Stimulated activated naive CD8-positive, alpha-beta T cell treated with anti-CD3 and anti-CD28 coated beads, Interleukin-15, amount 100 ng/mL, for 72 hours (primary cell): ENCODE data around the gene ADM.
A peak's percentile ranks its signal among the peaks of the same experiment; 100 is the strongest.
"Not testable (repeated sequence)": the region's sequence is repeated elsewhere in the genome, so short reads cannot be mapped to it uniquely, and the experiment has no call there.

Source experiments
- ATAC-seq: fragments of 150-1000 bp; cut with Tn5 transposase; 2 replicates; pipeline ENCODE4 v1.10.0; 2021; ENCODE audit warnings: mild to moderate bottlenecking, moderate library complexity
- DNase-seq, 2 donors: peaks; one replicate each; pipeline ENCODE4 v3.0.0; 2021 to 2022
- H3K27ac Mint-ChIP-seq, 2 donors: one replicate each; pipeline ENCODE4 v1.8.0; 2022; ENCODE audit warnings: mild to moderate bottlenecking in 2 of 2, mixed read lengths in 2 of 2, moderate library complexity in 2 of 2
- H3K27me3 Mint-ChIP-seq: one replicate; pipeline ENCODE4 v1.8.0; 2022; ENCODE audit warnings: mixed read lengths
- H3K4me1 Mint-ChIP-seq: one replicate; pipeline ENCODE4 v1.8.0; 2022; ENCODE audit warnings: mild to moderate bottlenecking, mixed read lengths
- H3K4me3 Mint-ChIP-seq, 2 donors: one replicate each; pipeline ENCODE4 v1.8.0; 2022; ENCODE audit warnings: mild to moderate bottlenecking in 2 of 2, mixed read lengths in 2 of 2, moderate library complexity in 1 of 2
- H3K9me3 Mint-ChIP-seq, 2 donors: one replicate each; pipeline ENCODE4 v1.8.0; 2022; ENCODE audit warnings: mixed read lengths in 2 of 2

Gene ADM

GRCh38 chr11:10304495-10305261 is at the start of gene ADM:
Gene ADM, plus strand, starts transcription at chr11:10305073. Its CDS starts 628 bp downstream, at chr11:10305701.
- Mint-ChIP-seq H3K27ac (peak within 1 kb of the TSS in 1 of 2 donors; percentile 77), H3K27me3 (peaks cover 73% of the 10 kb centered on the region), H3K9me3 (no peaks in the 10 kb centered on the region), H3K4me1 (peaks cover 80% of the 10 kb centered on the region), H3K4me3 (peak within 1 kb of the TSS; percentile 88)
- peak; percentile 48 for ATAC-seq
- DNase-seq: peak; percentile 52 to 62

- no peak for DNase-seq
- Mint-ChIP-seq H3K4me1 (no peaks in the 10 kb centered on the region), H3K27ac (no peak overlapping the region)
These were observed 49.3 kb upstream of the ADM start for GRCh38 chr11:10255388-10256125.

GRCh38 chr11:10257478-10257877 is 47.4 kb upstream of the ADM start:
- no peak overlapping the region for H3K4me3 Mint-ChIP-seq
- no peaks in the 10 kb centered on the region for H3K4me1 Mint-ChIP-seq
- H3K27ac Mint-ChIP-seq: no peak overlapping the region
- ATAC-seq (no peak), DNase-seq (no peak)
- no peaks in the 10 kb centered on the region for H3K9me3 Mint-ChIP-seq
- no peaks in the 10 kb centered on the region for H3K27me3 Mint-ChIP-seq

More at GRCh38 chr11:10255388-10256125, 49.3 kb upstream of the ADM start:
- H3K9me3 Mint-ChIP-seq: no peaks in the 10 kb centered on the region
- H3K27me3 Mint-ChIP-seq: no peaks in the 10 kb centered on the region
- ATAC-seq: no peak
- H3K4me3 Mint-ChIP-seq: no peak overlapping the region

- no peak overlapping the region for H3K27ac Mint-ChIP-seq
- no peak overlapping the region for H3K4me3 Mint-ChIP-seq
- no peaks in the 10 kb centered on the region for H3K27me3 Mint-ChIP-seq
- H3K9me3 Mint-ChIP-seq: no peaks in the 10 kb centered on the region
- DNase-seq (no peak), ATAC-seq (no peak)
- H3K4me1 Mint-ChIP-seq: no peaks in the 10 kb centered on the region
These were observed 43.1 kb upstream of the ADM start for GRCh38 chr11:10261821-10262220.

- Mint-ChIP-seq H3K27me3 (no peaks in the 10 kb centered on the region), H3K27ac (no peak overlapping the region), H3K9me3 (no peaks in the 10 kb centered on the region), H3K4me3 (no peak overlapping the region), H3K4me1 (no peaks in the 10 kb centered on the region)
- DNase-seq (no peak), ATAC-seq (no peak)
These were observed 40.9 kb upstream of the ADM start for GRCh38 chr11:10263929-10264328.

- not testable (repeated sequence) for H3K9me3 Mint-ChIP-seq, H3K4me1 Mint-ChIP-seq, H3K4me3 Mint-ChIP-seq, ATAC-seq, H3K27ac Mint-ChIP-seq, H3K27me3 Mint-ChIP-seq, DNase-seq
These were observed 40.2 kb upstream of the ADM start for GRCh38 chr11:10264716-10265115.

- Mint-ChIP-seq H3K4me1 (no peaks in the 10 kb centered on the region), H3K4me3 (no peak overlapping the region), H3K9me3 (no peaks in the 10 kb centered on the region), H3K27ac (no peak overlapping the region), H3K27me3 (no peaks in the 10 kb centered on the region)
- no peak for ATAC-seq
- DNase-seq: no peak
These were observed 38.9 kb upstream of the ADM start for GRCh38 chr11:10265936-10266335.

GRCh38 chr11:10267821-10268220 is 37.1 kb upstream of the ADM start:
- no peak for ATAC-seq
- H3K4me3 Mint-ChIP-seq: no peak overlapping the region

GRCh38 chr11:10268746-10269488 is 36.0 kb upstream of the ADM start:
- no peak for ATAC-seq
- Mint-ChIP-seq H3K27ac (no peak overlapping the region), H3K4me1 (peaks cover 6% of the 10 kb centered on the region), H3K4me3 (no peak overlapping the region), H3K27me3 (no peaks in the 10 kb centered on the region), H3K9me3 (no peaks in the 10 kb centered on the region)
- no peak for DNase-seq

More at GRCh38 chr11:10267821-10268220, 37.1 kb upstream of the ADM start:
- DNase-seq: no peak
- H3K4me1 Mint-ChIP-seq: no peaks in the 10 kb centered on the region
- no peaks in the 10 kb centered on the region for H3K27me3 Mint-ChIP-seq
- no peak overlapping the region for H3K27ac Mint-ChIP-seq
- no peaks in the 10 kb centered on the region for H3K9me3 Mint-ChIP-seq

- DNase-seq (no peak), ATAC-seq (no peak)
- H3K4me3 Mint-ChIP-seq: no peak overlapping the region
- H3K27ac Mint-ChIP-seq: no peak overlapping the region
- H3K27me3 Mint-ChIP-seq: no peaks in the 10 kb centered on the region
- H3K4me1 Mint-ChIP-seq: peaks cover 16% of the 10 kb centered on the region
- no peaks in the 10 kb centered on the region for H3K9me3 Mint-ChIP-seq
These were observed 32.7 kb upstream of the ADM start for GRCh38 chr11:10272132-10272531.

GRCh38 chr11:10273738-10274137 is 31.1 kb upstream of the ADM start:
- Mint-ChIP-seq H3K4me1 (peaks cover 16% of the 10 kb centered on the region), H3K27me3 (no peaks in the 10 kb centered on the region), H3K9me3 (no peaks in the 10 kb centered on the region), H3K4me3 (no peak overlapping the region), H3K27ac (no peak overlapping the region)
- ATAC-seq: peak; percentile 53
- DNase-seq: no peak

GRCh38 chr11:10274726-10275125 is 30.1 kb upstream of the ADM start:
- Mint-ChIP-seq H3K9me3 (no peaks in the 10 kb centered on the region), H3K27me3 (no peaks in the 10 kb centered on the region), H3K4me3 (no peak overlapping the region), H3K27ac (no peak overlapping the region), H3K4me1 (peaks cover 16% of the 10 kb centered on the region)
- DNase-seq: no peak
- no peak for ATAC-seq

GRCh38 chr11:10275714-10276113 is 29.2 kb upstream of the ADM start:
- ATAC-seq (no peak), DNase-seq (no peak)
- Mint-ChIP-seq H3K4me1 (peaks cover 16% of the 10 kb centered on the region), H3K9me3 (no peaks in the 10 kb centered on the region), H3K27ac (no peak overlapping the region), H3K4me3 (no peak overlapping the region), H3K27me3 (no peaks in the 10 kb centered on the region)

GRCh38 chr11:10282117-10282516 is 22.8 kb upstream of the ADM start:
- no peaks in the 10 kb centered on the region for H3K27me3 Mint-ChIP-seq
- no peak overlapping the region for H3K27ac Mint-ChIP-seq
- no peak overlapping the region for H3K4me3 Mint-ChIP-seq
- DNase-seq (no peak), ATAC-seq (no peak)
- H3K4me1 Mint-ChIP-seq: peaks cover 4% of the 10 kb centered on the region
- H3K9me3 Mint-ChIP-seq: no peaks in the 10 kb centered on the region

GRCh38 chr11:10283991-10284390 is 20.9 kb upstream of the ADM start:
- peak overlapping the region in 1 of 2 donors; percentile 16 for H3K27ac Mint-ChIP-seq
- DNase-seq (no peak), ATAC-seq (no peak)
- H3K4me3 Mint-ChIP-seq: no peak overlapping the region
- H3K9me3 Mint-ChIP-seq: no peaks in the 10 kb centered on the region
- peaks cover 4% of the 10 kb centered on the region for H3K4me1 Mint-ChIP-seq
- no peaks in the 10 kb centered on the region for H3K27me3 Mint-ChIP-seq
